ENCODE results near the gene PRKCA. TPM values are rescaled to one million over a fixed set of nuclear protein-coding genes. Genes with fewer than 3 reads are reported as not detected.

Gene PRKCA
- total and polyA plus RNA-seq, 2 donors = 15.6 to 24.4 TPM

- Histone ChIP-seq H3K4me3 (ENCODE audit: low read depth, low read length) (no peak overlapping the region), H3K36me3 (ENCODE audit: insufficient read depth) (no peaks in the 10 kb centered on the region), H3K4me1 (ENCODE audit: insufficient read depth) (no peaks in the 10 kb centered on the region), H3K27ac (ENCODE audit: low read depth) (no peak overlapping the region)
- no peak for DNase-seq (ENCODE audit: extremely low spot score)
- 83% methylated on average over 6 of the region's 6 CpGs for WGBS
These were observed 459.9 kb downstream of the PRKCA start for GRCh38 chr17:66762276-66762675.

GRCh38 chr17:66763056-66763455 is 460.6 kb downstream of the PRKCA start:
- Histone ChIP-seq H3K4me1 (ENCODE audit: insufficient read depth) (no peaks in the 10 kb centered on the region), H3K27ac (ENCODE audit: low read depth) (no peak overlapping the region), H3K4me3 (ENCODE audit: low read depth, low read length) (no peak overlapping the region), H3K36me3 (ENCODE audit: insufficient read depth) (no peaks in the 10 kb centered on the region)
- WGBS = 71% methylated on average over 2 of the region's 2 CpGs
- DNase-seq (ENCODE audit: extremely low spot score) = no peak

DNA sequence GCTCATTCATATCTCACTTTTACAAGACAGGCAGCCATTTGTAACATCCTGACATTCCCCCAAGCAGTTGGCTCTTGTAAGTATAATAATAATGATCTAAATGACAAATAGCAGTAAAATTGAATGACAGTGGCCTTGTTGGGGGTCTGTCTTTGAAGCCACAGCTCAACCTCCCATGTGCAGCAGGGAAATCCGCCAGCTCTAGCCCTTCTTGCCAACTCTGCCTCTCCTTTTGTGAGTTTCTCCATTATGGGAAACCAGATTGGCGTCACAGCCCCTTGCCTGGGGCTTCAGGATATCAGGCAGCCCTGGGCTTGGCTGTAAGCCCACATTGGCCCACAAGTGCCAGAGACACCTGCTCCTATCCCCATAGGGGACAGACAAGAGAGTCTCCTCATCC is 462.1 kb downstream of the PRKCA start:
- no peaks in the 10 kb centered on the region for H3K36me3 ChIP-seq (ENCODE audit: insufficient read depth)
- no peak for DNase-seq (ENCODE audit: extremely low spot score)
- WGBS = 100% methylated on average over 2 of the region's 2 CpGs
- H3K27ac ChIP-seq (ENCODE audit: low read depth) = no peak overlapping the region
- H3K4me1 ChIP-seq (ENCODE audit: insufficient read depth) = no peaks in the 10 kb centered on the region
- H3K4me3 ChIP-seq (ENCODE audit: low read depth, low read length) = no peak overlapping the region

DNA sequence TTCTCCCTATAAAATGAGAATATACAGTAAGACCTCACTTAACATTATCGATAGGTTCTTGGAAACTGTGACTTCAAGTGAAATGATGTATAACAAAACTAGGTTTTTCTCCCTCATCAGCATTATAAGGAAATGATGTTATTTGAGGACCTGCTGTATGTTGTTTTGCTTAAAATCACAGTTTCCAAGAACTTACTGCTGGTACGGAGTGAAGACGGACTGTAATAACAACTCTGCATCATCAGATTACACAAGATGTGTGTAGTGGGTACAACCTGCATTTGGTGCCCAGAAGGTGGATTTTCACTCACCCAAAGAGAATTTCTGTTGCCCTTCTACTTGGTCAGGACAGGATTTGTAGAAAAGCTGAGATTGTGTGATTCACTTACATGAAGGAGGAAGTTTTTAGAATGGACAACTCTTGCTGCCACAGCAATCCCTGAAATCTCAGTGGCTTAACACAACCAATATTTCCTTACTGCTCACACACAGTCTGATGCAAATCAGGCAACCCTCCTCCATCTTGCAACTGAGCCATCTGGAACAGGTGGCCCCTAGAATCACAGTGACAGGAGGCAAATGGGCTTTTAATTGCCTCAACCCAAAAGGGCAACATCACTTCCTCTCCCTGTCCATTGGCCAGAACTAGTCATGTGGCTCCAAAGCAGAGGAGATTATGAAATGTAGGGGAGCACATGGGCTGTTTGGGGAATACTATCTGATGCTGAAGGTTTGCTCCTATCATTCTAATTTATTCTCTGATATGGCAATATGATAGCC is 464.9 kb downstream of the PRKCA start:
- 97% methylated on average over 3 of the region's 3 CpGs for WGBS
- Histone ChIP-seq H3K27ac (ENCODE audit: low read depth) (no peak overlapping the region), H3K4me1 (ENCODE audit: insufficient read depth) (no peaks in the 10 kb centered on the region), H3K4me3 (ENCODE audit: low read depth, low read length) (no peak overlapping the region), H3K36me3 (ENCODE audit: insufficient read depth) (no peaks in the 10 kb centered on the region)
- no peak for DNase-seq (ENCODE audit: extremely low spot score)

- no peaks in the 10 kb centered on the region for H3K36me3 ChIP-seq (ENCODE audit: insufficient read depth)
- no peak overlapping the region for H3K27ac ChIP-seq (ENCODE audit: low read depth)
- no peak overlapping the region for H3K4me3 ChIP-seq (ENCODE audit: low read depth, low read length)
- no peak for DNase-seq (ENCODE audit: extremely low spot score)
- H3K4me1 ChIP-seq (ENCODE audit: insufficient read depth) = no peaks in the 10 kb centered on the region
- 54% methylated on average over 1 of the region's 1 CpG for WGBS
These were observed 467.5 kb downstream of the PRKCA start for GRCh38 chr17:66769911-66770310.

DNA sequence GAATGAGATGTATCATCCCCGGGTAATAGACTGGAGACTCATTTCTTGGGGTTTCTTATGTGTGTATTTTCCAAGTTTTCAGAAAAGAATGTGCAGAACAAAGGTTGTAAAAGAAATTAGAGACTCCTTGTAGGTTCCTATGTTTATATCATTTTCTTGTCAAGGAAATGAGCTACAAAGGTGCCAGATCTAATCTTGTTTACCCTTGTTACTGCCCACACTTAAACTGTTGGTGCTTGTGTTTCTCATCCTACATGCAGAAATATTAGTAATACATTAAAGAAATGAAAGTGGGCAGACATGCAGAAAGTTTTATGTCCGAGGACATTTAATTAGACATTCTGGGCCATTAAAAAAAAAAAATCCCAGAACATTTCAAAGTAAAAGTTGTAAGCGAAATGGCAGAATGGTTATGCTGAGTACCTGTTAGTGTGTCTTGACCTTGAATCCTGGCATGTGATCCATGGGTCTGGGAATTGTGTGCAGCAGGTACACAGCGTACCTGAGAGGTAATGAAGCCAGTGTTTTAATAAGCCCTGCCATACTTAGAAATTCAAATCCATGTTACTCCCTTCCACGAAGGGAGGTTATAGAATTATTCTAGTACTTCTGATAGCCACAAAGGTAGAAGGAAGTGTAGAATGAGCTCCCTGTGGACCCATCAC is 469.9 kb downstream of the PRKCA start:
- DNase-seq (ENCODE audit: extremely low spot score) = no peak
- WGBS = 86% methylated on average over 5 of the region's 5 CpGs
- H3K4me3 ChIP-seq (ENCODE audit: low read depth, low read length) = no peak overlapping the region
- H3K27ac ChIP-seq (ENCODE audit: low read depth) = no peak overlapping the region
- no peaks in the 10 kb centered on the region for H3K36me3 ChIP-seq (ENCODE audit: insufficient read depth)
- H3K4me1 ChIP-seq (ENCODE audit: insufficient read depth) = no peaks in the 10 kb centered on the region

GRCh38 chr17:66775271-66775670 is 472.9 kb downstream of the PRKCA start:
- H3K4me1 ChIP-seq (ENCODE audit: insufficient read depth) = no peaks in the 10 kb centered on the region
- H3K36me3 ChIP-seq (ENCODE audit: insufficient read depth) = no peaks in the 10 kb centered on the region
- H3K27ac ChIP-seq (ENCODE audit: low read depth) = no peak overlapping the region
- 76% methylated on average over 6 of the region's 6 CpGs for WGBS
- H3K4me3 ChIP-seq (ENCODE audit: low read depth, low read length) = no peak overlapping the region
- DNase-seq (ENCODE audit: extremely low spot score) = no peak

DNA sequence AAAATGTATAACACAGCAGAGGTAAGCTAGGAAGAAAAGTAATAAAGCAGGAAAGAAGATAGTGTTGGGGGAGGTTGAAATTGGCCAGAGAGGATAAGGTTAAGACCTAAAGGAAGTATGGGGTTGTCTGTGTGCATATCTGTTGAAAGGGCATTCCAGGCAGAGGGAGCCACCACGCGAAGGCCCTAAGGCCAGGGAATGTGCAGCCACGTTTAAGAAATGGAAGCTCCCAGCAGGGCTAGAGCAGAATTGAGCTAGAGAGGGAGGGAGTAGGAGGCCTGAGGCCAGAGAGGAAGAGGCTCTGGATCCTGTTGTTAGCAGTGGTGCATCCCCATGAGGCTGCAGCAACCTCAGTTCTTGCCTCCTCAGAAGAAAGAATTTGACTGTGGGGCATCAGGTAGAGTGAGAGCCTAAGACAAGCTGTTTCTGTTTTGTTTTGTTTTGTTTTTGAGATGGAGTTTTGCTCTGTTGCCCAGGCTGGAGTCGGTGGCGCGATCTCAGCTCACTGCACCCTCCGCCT is 473.5 kb downstream of the PRKCA start:
- Histone ChIP-seq H3K4me3 (ENCODE audit: low read depth, low read length) (no peak overlapping the region), H3K4me1 (ENCODE audit: insufficient read depth) (no peaks in the 10 kb centered on the region), H3K36me3 (ENCODE audit: insufficient read depth) (no peaks in the 10 kb centered on the region), H3K27ac (ENCODE audit: low read depth) (no peak overlapping the region)
- 75% methylated on average over 7 of the region's 7 CpGs for WGBS
- no peak for DNase-seq (ENCODE audit: extremely low spot score)

- H3K4me3 ChIP-seq (ENCODE audit: low read depth, low read length) = no peak overlapping the region
- WGBS = 73% methylated on average over 9 of the region's 9 CpGs
- no peak for DNase-seq (ENCODE audit: extremely low spot score)
- no peaks in the 10 kb centered on the region for H3K36me3 ChIP-seq (ENCODE audit: insufficient read depth)
- no peaks in the 10 kb centered on the region for H3K4me1 ChIP-seq (ENCODE audit: insufficient read depth)
- H3K27ac ChIP-seq (ENCODE audit: low read depth) = no peak overlapping the region
These were observed 474.7 kb downstream of the PRKCA start for GRCh38 chr17:66776999-66777688.

GRCh38 chr17:66777689-66778225 is 475.3 kb downstream of the PRKCA start:
- Histone ChIP-seq H3K4me1 (ENCODE audit: insufficient read depth) (no peaks in the 10 kb centered on the region), H3K36me3 (ENCODE audit: insufficient read depth) (no peaks in the 10 kb centered on the region), H3K4me3 (ENCODE audit: low read depth, low read length) (no peak overlapping the region), H3K27ac (ENCODE audit: low read depth) (no peak overlapping the region)
- DNase-seq (ENCODE audit: extremely low spot score) = no peak
- WGBS = 56% methylated on average over 7 of the region's 7 CpGs

DNA sequence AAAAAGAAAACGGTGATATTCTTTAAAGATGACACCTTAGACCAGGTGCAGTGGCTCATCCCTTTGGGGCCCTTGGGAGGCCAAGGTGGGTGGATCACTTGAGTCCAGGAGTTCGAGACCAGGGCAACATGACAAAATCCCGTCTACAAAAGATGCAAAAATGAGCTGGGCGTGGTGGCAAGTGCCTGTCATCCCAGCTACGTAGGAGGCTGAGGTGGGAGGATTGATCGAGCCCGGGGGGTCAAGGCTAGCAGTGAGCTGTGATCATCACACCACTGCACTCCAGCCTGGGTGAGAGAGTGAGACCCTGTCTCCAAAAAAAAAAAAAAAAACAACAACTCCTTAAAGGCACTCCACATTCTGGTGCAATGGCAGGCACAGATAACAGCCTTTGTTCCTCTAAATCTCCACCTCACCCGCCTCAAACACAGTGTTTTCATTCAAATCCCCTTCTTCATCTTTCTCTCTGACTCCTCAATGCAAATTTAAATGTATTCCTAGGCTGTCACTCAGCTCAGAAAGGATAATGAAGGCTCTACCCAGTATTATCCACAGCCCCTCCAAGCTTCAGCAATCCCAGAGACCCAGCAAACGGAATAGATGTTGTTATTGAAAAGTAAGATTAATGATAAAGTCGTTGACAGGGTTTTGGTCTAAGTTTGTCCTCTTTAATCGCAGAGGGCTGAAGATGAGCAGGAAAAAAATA is 476.3 kb downstream of the PRKCA start:
- 89% methylated on average over 11 of the region's 11 CpGs for WGBS

GRCh38 chr17:66779237-66779606 is 476.8 kb downstream of the PRKCA start:
- Histone ChIP-seq H3K27ac (ENCODE audit: low read depth) (no peak overlapping the region), H3K4me3 (ENCODE audit: low read depth, low read length) (no peak overlapping the region), H3K36me3 (ENCODE audit: insufficient read depth) (no peaks in the 10 kb centered on the region), H3K4me1 (ENCODE audit: insufficient read depth) (no peaks in the 10 kb centered on the region)
- DNase-seq (ENCODE audit: extremely low spot score) = no peak
- WGBS = 81% methylated on average over 6 of the region's 6 CpGs

More for the DNA sequence above, 476.3 kb downstream of the PRKCA start:
- Histone ChIP-seq H3K4me3 (ENCODE audit: low read depth, low read length) (no peak overlapping the region), H3K36me3 (ENCODE audit: insufficient read depth) (no peaks in the 10 kb centered on the region), H3K4me1 (ENCODE audit: insufficient read depth) (no peaks in the 10 kb centered on the region), H3K27ac (ENCODE audit: low read depth) (no peak overlapping the region)
- no peak for DNase-seq (ENCODE audit: extremely low spot score)

DNA sequence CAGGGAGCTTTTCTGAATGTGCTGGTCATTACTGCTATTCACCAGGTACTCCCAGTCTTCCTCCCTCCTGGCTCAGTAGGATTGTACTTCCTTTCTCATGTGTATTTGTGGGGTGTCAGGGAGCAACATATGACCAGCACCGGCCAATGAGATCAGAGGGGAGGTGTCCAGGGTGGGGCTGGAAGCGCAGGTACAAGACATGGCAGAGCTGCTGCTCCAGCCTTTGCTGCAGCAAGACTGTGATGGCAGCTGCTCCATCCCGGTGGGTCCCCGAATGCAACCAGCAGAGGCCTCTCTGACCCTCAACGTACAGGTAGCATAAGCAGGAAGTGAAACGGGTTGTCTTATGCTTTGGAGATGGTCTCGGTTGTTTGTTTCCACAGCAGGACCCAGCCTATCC is 478.7 kb downstream of the PRKCA start:
- Histone ChIP-seq H3K4me3 (ENCODE audit: low read depth, low read length) (no peak overlapping the region), H3K4me1 (ENCODE audit: insufficient read depth) (no peaks in the 10 kb centered on the region), H3K36me3 (ENCODE audit: insufficient read depth) (no peaks in the 10 kb centered on the region), H3K27ac (ENCODE audit: low read depth) (no peak overlapping the region)
- DNase-seq (ENCODE audit: extremely low spot score) = no peak
- WGBS = 93% methylated on average over 7 of the region's 7 CpGs
